AG04450 (cell line): Measurements from ENCODE around the gene OSBPL10. TPM values are rescaled to one million over a fixed set of nuclear protein-coding genes. Genes with fewer than 3 reads are reported as not detected.

Experiments
- CTCF ChIA-PET: fragments of 300-600, 350-600 bp; formaldehyde crosslinking; extraction: SDS; loops from one replicate; lab custom pipeline; 2022; ENCODE audit warnings: antibody characterized with exemption, inconsistent platforms; lab: Charles Lee
- POLR2A ChIA-PET: fragments of 350-600 bp; formaldehyde crosslinking; extraction: SDS; loops from one replicate; lab custom pipeline; 2021; ENCODE audit warnings: antibody characterized with exemption, inconsistent platforms; lab: Yijun Ruan, JAX
- DNase-seq: peaks from one replicate; pipeline ENCODE4 v3.0.0-alpha.2; 2011; ENCODE audit warnings: low read depth, low spot score
- H3K27ac ChIP-seq: one replicate; pipeline ENCODE4 v1.5.1; 2012; ENCODE audit warnings: low read depth, low read length, control low read depth
- H3K27me3 ChIP-seq: one replicate; pipeline ENCODE4 v1.6.0; 2012; ENCODE audit warnings: low read length; ENCODE audit not compliant: control insufficient read depth, insufficient read depth
- H3K4me3 ChIP-seq: 2 replicates; pipeline ENCODE4 v1.5.1; 2011; ENCODE audit warnings: mild to moderate bottlenecking, low read depth, low read length, control low read depth
- H3K9me3 ChIP-seq: 2 replicates; pipeline ENCODE4 v1.5.1; 2012; ENCODE audit warnings: low read length; ENCODE audit not compliant: control insufficient read depth, insufficient read depth
- polyA plus RNA-seq: library from polyadenylated mRNA; depleted of rRNA; stranded (reverse); fragments of >200 nt; gene quantifications from 2 replicates; pipeline ENCODE4 v1.2.3, GENCODE V29; 2011
- TF ChIP-seq, protein P1 (sequence below): IDR thresholded peaks from 2 replicates; pipeline ENCODE4 v1.5.1; 2011; ENCODE audit warnings: low read depth, low read length, control low read depth, inconsistent platforms

Gene OSBPL10
- polyA plus RNA-seq, 1 experiment: 13.2 TPM

GRCh38 chr3:31973837-31974236 lies 7.2 kb downstream of the OSBPL10 start:
- no peaks in the 10 kb centered on the region for H3K9me3 ChIP-seq
- TF ChIP-seq, protein P1, sequence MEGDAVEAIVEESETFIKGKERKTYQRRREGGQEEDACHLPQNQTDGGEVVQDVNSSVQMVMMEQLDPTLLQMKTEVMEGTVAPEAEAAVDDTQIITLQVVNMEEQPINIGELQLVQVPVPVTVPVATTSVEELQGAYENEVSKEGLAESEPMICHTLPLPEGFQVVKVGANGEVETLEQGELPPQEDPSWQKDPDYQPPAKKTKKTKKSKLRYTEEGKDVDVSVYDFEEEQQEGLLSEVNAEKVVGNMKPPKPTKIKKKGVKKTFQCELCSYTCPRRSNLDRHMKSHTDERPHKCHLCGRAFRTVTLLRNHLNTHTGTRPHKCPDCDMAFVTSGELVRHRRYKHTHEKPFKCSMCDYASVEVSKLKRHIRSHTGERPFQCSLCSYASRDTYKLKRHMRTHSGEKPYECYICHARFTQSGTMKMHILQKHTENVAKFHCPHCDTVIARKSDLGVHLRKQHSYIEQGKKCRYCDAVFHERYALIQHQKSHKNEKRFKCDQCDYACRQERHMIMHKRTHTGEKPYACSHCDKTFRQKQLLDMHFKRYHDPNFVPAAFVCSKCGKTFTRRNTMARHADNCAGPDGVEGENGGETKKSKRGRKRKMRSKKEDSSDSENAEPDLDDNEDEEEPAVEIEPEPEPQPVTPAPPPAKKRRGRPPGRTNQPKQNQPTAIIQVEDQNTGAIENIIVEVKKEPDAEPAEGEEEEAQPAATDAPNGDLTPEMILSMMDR: no peak
- ChIA-PET POLR2A (no interaction called here), CTCF (no interaction called here)
- H3K4me3 ChIP-seq: no peak overlapping the region
- no peak overlapping the region for H3K27ac ChIP-seq
- DNase-seq: no peak
- H3K27me3 ChIP-seq: no peaks in the 10 kb centered on the region

- H3K4me3 ChIP-seq: no peak overlapping the region
- no peaks in the 10 kb centered on the region for H3K9me3 ChIP-seq
- no peaks in the 10 kb centered on the region for H3K27me3 ChIP-seq
- H3K27ac ChIP-seq: no peak overlapping the region
- ChIA-PET POLR2A (no interaction called here), CTCF (no interaction called here)
- TF ChIP-seq, protein P1: no peak
- DNase-seq: no peak
These were observed 8.0 kb downstream of the OSBPL10 start for GRCh38 chr3:31973081-31973480.

- TF ChIP-seq, protein P1: no peak
- no peaks in the 10 kb centered on the region for H3K9me3 ChIP-seq
- no peaks in the 10 kb centered on the region for H3K27me3 ChIP-seq
- no peak overlapping the region for H3K27ac ChIP-seq
- H3K4me3 ChIP-seq: no peak overlapping the region
- ChIA-PET POLR2A (interaction anchor here (0.6 to 1.1 kb wide), 3 partner anchors 11 to 1075 kb away, joined by 3 to 10 read pairs (median 10); no protein-coding TSS in a partner anchor), CTCF (interaction anchor here (0.6 to 0.9 kb wide), 3 partner anchors 11 to 435 kb away, joined by 4 to 5 read pairs (median 4); no protein-coding TSS in a partner anchor)
- DNase-seq: no peak
These were observed 9.5 kb downstream of the OSBPL10 start for GRCh38 chr3:31971607-31972006.

- ChIA-PET POLR2A (no interaction called here), CTCF (interaction anchor here (0.7 kb wide), 1 partner anchor 1447 kb away, joined by 8 read pairs; no protein-coding TSS in a partner anchor)
- Histone ChIP-seq H3K27ac (peak overlapping the region; percentile 80), H3K27me3 (no peaks in the 10 kb centered on the region), H3K9me3 (no peaks in the 10 kb centered on the region), H3K4me3 (peak overlapping the region; percentile 36; the same call in 1 of the 2 replicates)
- TF ChIP-seq, protein P1: no peak
- DNase-seq: peak; percentile 80
These were observed 12.1 kb downstream of the OSBPL10 start for GRCh38 chr3:31968927-31969418.

DNA sequence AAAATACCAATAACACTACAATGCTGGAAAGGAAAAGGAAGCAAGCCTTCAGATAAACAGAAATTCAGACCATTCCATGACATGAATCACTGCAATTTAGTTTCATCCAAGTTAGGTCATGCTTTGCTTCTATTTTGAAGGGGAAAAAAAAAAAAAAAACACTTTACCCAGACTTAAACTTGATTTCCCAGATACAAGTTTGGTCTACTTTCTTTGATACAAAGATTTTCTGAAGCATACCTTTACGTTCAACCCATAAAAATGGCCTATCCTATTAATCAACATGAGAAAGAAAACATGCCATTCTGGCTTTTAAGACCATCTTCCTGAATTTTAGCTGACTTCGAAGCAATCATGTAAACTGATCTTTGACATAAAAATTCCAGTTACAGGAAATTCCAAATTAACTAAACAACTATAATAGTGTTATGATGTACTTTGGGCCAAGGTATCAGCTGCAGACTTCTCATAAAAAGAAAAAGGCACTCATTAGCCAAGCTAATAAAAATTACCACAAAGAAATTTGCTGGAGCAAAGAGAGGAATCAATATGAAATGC lies 12.6 kb downstream of the OSBPL10 start:
- CTCF ChIA-PET: no interaction called here
- no peaks in the 10 kb centered on the region for H3K9me3 ChIP-seq
- peak overlapping the region; percentile 36; the same call in 1 of the 2 replicates for H3K4me3 ChIP-seq
- DNase-seq: no peak
- POLR2A ChIA-PET: no interaction called here
- TF ChIP-seq, protein P1: no peak
- H3K27ac ChIP-seq: peak overlapping the region; percentile 80
- no peaks in the 10 kb centered on the region for H3K27me3 ChIP-seq
